H9 (cell line): ENCODE results near the gene ISX. TPM values are rescaled to one million over a fixed set of nuclear protein-coding genes. Genes with fewer than 3 reads are reported as not detected.

ENCODE experiments used
- DNase-seq: peaks from one replicate; pipeline ENCODE4 v3.0.0-alpha.2; 2017
- H2AFZ ChIP-seq: one replicate; pipeline ENCODE4 v1.6.1; 2013; ENCODE audit warnings: mild to moderate bottlenecking, low read length, control low read depth, moderate library complexity
- H2AK5ac ChIP-seq: 2 replicates; pipeline ENCODE4 v1.6.1; 2013; ENCODE audit warnings: low read length, control low read depth, mixed read lengths; ENCODE audit not compliant: insufficient read length
- H2BK120ac ChIP-seq: one replicate; pipeline ENCODE4 v1.6.1; 2013; ENCODE audit warnings: low read depth, mild to moderate bottlenecking, low read length, control low read depth, inconsistent platforms; ENCODE audit not compliant: poor library complexity, severe bottlenecking
- H2BK12ac ChIP-seq: 2 replicates; pipeline ENCODE4 v1.6.1; 2013; ENCODE audit warnings: low read length, control low read depth, mixed read lengths, low read depth; ENCODE audit not compliant: insufficient read length
- H2BK15ac ChIP-seq: 2 replicates; pipeline ENCODE4 v1.6.1; 2013; ENCODE audit warnings: low read depth, low read length, control low read depth
- H2BK20ac ChIP-seq: one replicate; pipeline ENCODE4 v1.6.1; 2013; ENCODE audit warnings: low read depth, mild to moderate bottlenecking, low read length, control low read depth, inconsistent platforms; ENCODE audit not compliant: poor library complexity, severe bottlenecking
- H2BK5ac ChIP-seq: 2 replicates; pipeline ENCODE4 v1.6.1; 2013; ENCODE audit warnings: low read length, control low read depth, mixed read lengths; ENCODE audit not compliant: insufficient read length
- H3K14ac ChIP-seq: 2 replicates; pipeline ENCODE4 v1.6.1; 2013; ENCODE audit warnings: low read length, control low read depth; ENCODE audit not compliant: insufficient read depth
- H3K18ac ChIP-seq: 2 replicates; pipeline ENCODE4 v1.6.1; 2013; ENCODE audit warnings: low read depth, mild to moderate bottlenecking, mixed read lengths, low read length, control low read depth; ENCODE audit not compliant: insufficient read length
- H3K23ac ChIP-seq: 2 replicates; pipeline ENCODE4 v1.6.1; 2013; ENCODE audit warnings: low read length, control low read depth, mixed read lengths, low read depth; ENCODE audit not compliant: insufficient read length
- H3K23me2 ChIP-seq: 2 replicates; pipeline ENCODE4 v1.6.1; 2013; ENCODE audit warnings: low read depth, mild to moderate bottlenecking, mixed read lengths, low read length, control low read depth; ENCODE audit not compliant: insufficient read length, poor library complexity, severe bottlenecking
- H3K27ac ChIP-seq: 2 replicates; pipeline ENCODE4 v1.5.1; 2013; ENCODE audit warnings: low read length, control low read depth, mixed read lengths, low read depth; ENCODE audit not compliant: insufficient read length
- H3K27me3 ChIP-seq: 2 replicates; pipeline ENCODE4 v1.6.1; 2013; ENCODE audit warnings: low read length, control low read depth, inconsistent platforms; ENCODE audit not compliant: insufficient read depth
- H3K4ac ChIP-seq: 2 replicates; pipeline ENCODE4 v1.6.1; 2013; ENCODE audit warnings: low read depth, mild to moderate bottlenecking, control low read depth, inconsistent platforms, low read length, moderate library complexity
- H3K4me1 ChIP-seq: 2 replicates; pipeline ENCODE4 v1.6.1; 2013; ENCODE audit warnings: low read length, control low read depth, inconsistent platforms; ENCODE audit not compliant: insufficient read depth
- H3K4me2 ChIP-seq: 2 replicates; pipeline ENCODE4 v1.6.1; 2013; ENCODE audit warnings: low read length, control low read depth, mixed read lengths; ENCODE audit not compliant: insufficient read length, insufficient read depth
- H3K56ac ChIP-seq: 2 replicates; pipeline ENCODE4 v1.6.1; 2013; ENCODE audit warnings: low read depth, mild to moderate bottlenecking, mixed read lengths, low read length, control low read depth; ENCODE audit not compliant: insufficient read length
- H3K79me1 ChIP-seq: 2 replicates; pipeline ENCODE4 v1.6.1; 2013; ENCODE audit warnings: low read depth, mild to moderate bottlenecking, moderate library complexity, low read length, control low read depth, inconsistent platforms; ENCODE audit not compliant: insufficient read depth, poor library complexity, severe bottlenecking
- H3K79me2 ChIP-seq: 2 replicates; pipeline ENCODE4 v1.6.1; 2013; ENCODE audit warnings: low read length, control low read depth, inconsistent platforms; ENCODE audit not compliant: insufficient read depth
- H3K9ac ChIP-seq: 2 replicates; pipeline ENCODE4 v1.6.1; 2013; ENCODE audit warnings: low read length, control low read depth, mixed read lengths; ENCODE audit not compliant: insufficient read length; ENCODE audit errors: extremely low read depth
- H3K9me3 ChIP-seq: one replicate; pipeline ENCODE4 v1.6.1; 2013; ENCODE audit warnings: low read depth, low read length, inconsistent platforms; ENCODE audit not compliant: control insufficient read depth
- H3T11ph ChIP-seq: one replicate; pipeline ENCODE4 v1.6.1; 2013; ENCODE audit warnings: mild to moderate bottlenecking, low read length, control low read depth, inconsistent platforms
- H4K20me1 ChIP-seq: one replicate; pipeline ENCODE4 v1.6.1; 2013; ENCODE audit not compliant: control insufficient read depth, insufficient read length, insufficient read depth
- H4K5ac ChIP-seq: 2 replicates; pipeline ENCODE4 v1.6.1; 2013; ENCODE audit warnings: low read depth, mild to moderate bottlenecking, mixed read lengths, low read length, control low read depth; ENCODE audit not compliant: insufficient read length
- H4K8ac ChIP-seq: replicated peaks from 2 replicates; pipeline ENCODE4 v1.6.1; 2013; ENCODE audit warnings: low read length, control low read depth, mixed read lengths, low read depth; ENCODE audit not compliant: insufficient read length
- H4K91ac ChIP-seq: 2 replicates; pipeline ENCODE4 v1.6.1; 2013; ENCODE audit warnings: low read depth, mild to moderate bottlenecking, moderate library complexity, mixed read lengths, low read length, control low read depth; ENCODE audit not compliant: insufficient read length
- H3K27ac Mint-ChIP-seq, 3 experiments: 2 replicates in 2 of 3; 3 replicates in 1 of 3; pipeline ENCODE4 v1.8.0; 2020 to 2021; ENCODE audit warnings: mixed read lengths in 3 of 3, mild to moderate bottlenecking in 1 of 3, moderate library complexity in 1 of 3
- H3K27me3 Mint-ChIP-seq: 2 replicates; pipeline ENCODE4 v1.8.0; 2021; ENCODE audit warnings: low read depth, mild to moderate bottlenecking, moderate library complexity, mixed read lengths
- H3K36me3 Mint-ChIP-seq, 3 experiments: 2 replicates in 2 of 3; 3 replicates in 1 of 3; pipeline ENCODE4 v1.8.0; 2020 to 2021; ENCODE audit warnings: low read depth in 3 of 3, mixed read lengths in 3 of 3; ENCODE audit not compliant: insufficient read depth in 1 of 3
- H3K4me1 Mint-ChIP-seq, 2 experiments: 2 replicates each; pipeline ENCODE4 v1.8.0; 2020; ENCODE audit warnings: mixed read lengths in 2 of 2
- H3K4me3 Mint-ChIP-seq, 2 experiments: 2 replicates in 1 of 2; 3 replicates in 1 of 2; pipeline ENCODE4 v1.8.0; 2020 to 2021; ENCODE audit warnings: mild to moderate bottlenecking in 2 of 2, mixed read lengths in 2 of 2, moderate library complexity in 1 of 2
- H3K9me3 Mint-ChIP-seq, 2 experiments: 2 replicates in 1 of 2; 3 replicates in 1 of 2; pipeline ENCODE4 v1.8.0; 2020; ENCODE audit warnings: mild to moderate bottlenecking in 2 of 2, mixed read lengths in 2 of 2, moderate library complexity in 1 of 2
- CTCF ChIP-seq: fragments of 200-600 bp; sonication (generic); conservative IDR thresholded peaks from 3 replicates; pipeline ENCODE4 v1.8.0; 2021; ENCODE audit warnings: antibody characterized with exemption, mild to moderate bottlenecking
- WGBS: extraction: QIAGEN DNeasy Blood & Tissue Kit; methylation state at CpG from one replicate; pipeline ENCODE4 v1.1.7; 2013; ENCODE audit warnings: missing lambda C conversion rate, low lambda C conversion rate, mixed read lengths; ENCODE audit not compliant: insufficient read length; ENCODE audit errors: extremely low coverage; 5-methylcytosine and 5-hydroxymethylcytosine counted together
- total RNA-seq: library from RNA; stranded (reverse); gene quantifications from 2 replicates; pipeline ENCODE4 v1.2.1, GENCODE V29; 2021

The ISX gene
- total RNA-seq, 1 experiment from 2014 or later: not detected

- Histone ChIP-seq H3K4me2 (no peak overlapping the region), H4K5ac (no peak overlapping the region), H3T11ph (no peak overlapping the region), H4K8ac (no peak overlapping the region), H3K56ac (no peak overlapping the region), H2AFZ (no peak overlapping the region), H2BK15ac (no peak overlapping the region), H4K20me1 (no peaks in the 10 kb centered on the region), H3K9me3 (no peaks in the 10 kb centered on the region), H3K27me3 (no peaks in the 10 kb centered on the region), H3K14ac (no peak overlapping the region), H2AK5ac (no peak overlapping the region), H3K79me2 (no peaks in the 10 kb centered on the region), H3K9ac (no peak overlapping the region), H3K4ac (no peak overlapping the region), H2BK20ac (no peak overlapping the region), H2BK5ac (no peak overlapping the region), H3K23me2 (no peaks in the 10 kb centered on the region), H4K91ac (no peak overlapping the region), H3K23ac (no peak overlapping the region), H3K79me1 (no peaks in the 10 kb centered on the region), H2BK12ac (no peak overlapping the region), H3K27ac (no peak overlapping the region), H3K4me1 (peaks cover 8% of the 10 kb centered on the region; the same call in 1 of the 2 replicates), H3K18ac (no peak overlapping the region), H2BK120ac (no peak overlapping the region)
- Mint-ChIP-seq H3K9me3 (no peaks in the 10 kb centered on the region), H3K27ac (no peak overlapping the region), H3K4me1 (peaks cover 18 to 22% of the 10 kb centered on the region in 2 experiments), H3K4me3 (no peak overlapping the region), H3K36me3 (no peaks in the 10 kb centered on the region), H3K27me3 (peaks cover 31% of the 10 kb centered on the region)
- TF ChIP-seq CTCF: no peak
- no CpG with 5 or more reads among the region's 3 CpGs for WGBS
- DNase-seq: no peak
These were observed 62.7 kb downstream of the ISX start for GRCh38 chr22:35128637-35129036.
